ENCODE measurements around the gene RNF167.

DNA sequence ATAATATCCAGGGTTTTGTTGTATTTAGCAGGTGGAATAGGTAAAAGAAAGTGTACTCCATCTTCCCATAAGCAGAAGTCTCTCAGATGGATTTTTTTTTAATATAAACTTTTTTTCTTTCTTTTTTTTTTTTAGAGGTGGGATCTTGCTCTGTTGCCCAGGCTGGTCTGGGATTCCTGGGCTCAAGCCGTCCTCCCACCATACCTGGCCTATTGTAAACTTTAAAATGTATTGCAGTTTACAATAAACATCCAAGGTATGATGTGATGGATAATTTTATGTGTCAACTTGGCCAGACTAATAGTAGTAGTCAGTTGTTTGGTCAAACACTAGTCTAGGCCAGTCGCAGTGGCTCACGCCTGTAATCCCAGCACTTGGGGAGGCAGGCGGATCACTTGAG lies 18.7 kb upstream of the RNF167 start:
- no peak for TF ChIP-seq CTCF (optimal IDR thresholded peaks at IDR 0.05 in 1 of 3, IDR thresholded peaks at IDR 0.05 in 1 of 3, conservative IDR thresholded peaks at IDR 0.05 in 1 of 3; ENCODE audit: extremely low read depth in 1 of 3, insufficient read depth in 2 of 3, low read length in 3 of 3)
- no peak for TF ChIP-seq EZH2 (IDR thresholded peaks at IDR 0.05; ENCODE audit: low read length)

All from keratinocyte (primary cell).